ACC112 (cell line): ENCODE data around the gene KBTBD3.
"Not testable (repeated sequence)": the region's sequence is repeated elsewhere in the genome, so short reads cannot be mapped to it uniquely, and the experiment has no call there.

ENCODE experiments used
- H2AFZ ChIP-seq: fragments of 200-600 bp; sonication (generic); one replicate; pipeline ENCODE4 v1.6.0; 2017; ENCODE audit warnings: antibody characterized with exemption, low read length; ENCODE audit not compliant: unreplicated experiment
- H3K27ac ChIP-seq: fragments of 200-600 bp; sonication (generic); 2 replicates; pipeline ENCODE4 v1.5.1; 2014; ENCODE audit warnings: low read depth, mild to moderate bottlenecking, antibody characterized with exemption, low read length, moderate library complexity
- H3K27me3 ChIP-seq: fragments of 200-600 bp; sonication (generic); 2 replicates; pipeline ENCODE4 v1.6.1; 2014; ENCODE audit warnings: mild to moderate bottlenecking, antibody characterized with exemption, low read length, moderate library complexity, mixed read lengths; ENCODE audit not compliant: insufficient read depth
- H3K36me3 ChIP-seq: fragments of 200-600 bp; sonication (generic); 2 replicates; pipeline ENCODE4 v1.6.1; 2016; ENCODE audit warnings: mild to moderate bottlenecking, antibody characterized with exemption, low read length, moderate library complexity, mixed read lengths; ENCODE audit not compliant: insufficient read depth
- H3K4me1 ChIP-seq: fragments of 200-600 bp; sonication (generic); one replicate; pipeline ENCODE4 v1.6.1; 2016; ENCODE audit warnings: low read length, mixed read lengths; ENCODE audit not compliant: insufficient read depth, unreplicated experiment, control insufficient read depth
- H3K4me3 ChIP-seq: fragments of 200-600 bp; sonication (generic); 2 replicates; pipeline ENCODE4 v1.5.1; 2014; ENCODE audit warnings: mild to moderate bottlenecking, low read depth, low read length
- H3K79me2 ChIP-seq: fragments of 200-600 bp; sonication (generic); one replicate; pipeline ENCODE4 v1.6.0; 2016; ENCODE audit warnings: low read length; ENCODE audit not compliant: control insufficient read depth, unreplicated experiment, insufficient read depth

Gene KBTBD3

DNA sequence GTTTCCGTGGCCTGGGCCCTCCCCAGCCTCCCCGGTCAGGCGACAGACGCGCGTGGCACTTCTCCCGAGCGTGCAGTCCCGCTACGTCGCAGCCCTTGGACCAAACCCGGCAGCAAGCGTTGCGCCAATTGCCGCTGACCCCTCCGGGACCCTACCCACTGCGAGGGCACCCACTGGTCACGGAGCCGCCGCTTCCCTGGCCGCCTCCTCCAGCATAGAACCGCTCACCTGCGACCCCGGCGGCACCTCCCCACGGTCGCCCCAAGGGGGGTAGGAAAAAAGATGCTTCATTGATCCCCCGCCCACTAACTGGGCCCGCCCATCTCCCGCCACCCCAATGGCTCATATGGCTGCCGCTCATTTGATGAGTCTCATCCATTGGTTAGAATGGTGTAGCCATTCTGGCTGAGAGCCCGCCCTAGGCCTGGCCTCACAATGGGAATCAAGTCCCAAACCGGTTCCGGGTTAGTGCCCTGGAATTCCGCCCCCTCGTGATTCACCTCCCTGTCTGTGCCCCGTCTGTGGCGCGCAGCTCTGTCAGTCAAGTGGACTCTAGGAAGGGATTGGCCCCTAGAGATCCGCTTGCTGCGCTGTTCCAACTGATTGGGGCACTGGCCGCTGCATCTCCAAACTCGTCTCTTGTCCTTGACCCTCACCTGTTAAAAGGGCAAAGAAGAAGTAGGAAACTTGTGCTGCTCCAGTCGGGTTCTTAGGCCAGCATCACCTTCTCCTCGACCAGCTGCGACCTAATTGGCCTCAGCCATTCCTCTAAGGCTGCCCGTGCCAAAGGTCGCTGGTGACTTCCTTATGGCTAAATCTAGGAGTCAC lies 55.0 kb downstream of the KBTBD3 start, which contains the start of gene MSANTD4:
TSS of gene MSANTD4 (minus strand) at position 274 of the 828 bp plus-strand sequence. CDS start 11,323 bp downstream, outside the sequence.
- Histone ChIP-seq H3K36me3 (peaks cover 8% of the 10 kb centered on the region), H3K4me3 (peak within 1 kb of the TSS; percentile 86), H3K27ac (peak within 1 kb of the TSS; percentile 44; the same call in 1 of the 2 replicates), H3K4me1 (peaks cover 27% of the 10 kb centered on the region), H3K79me2 (peaks cover 33% of the 10 kb centered on the region), H2AFZ (peak within 1 kb of the TSS; percentile 99), H3K27me3 (no peaks in the 10 kb centered on the region)

DNA sequence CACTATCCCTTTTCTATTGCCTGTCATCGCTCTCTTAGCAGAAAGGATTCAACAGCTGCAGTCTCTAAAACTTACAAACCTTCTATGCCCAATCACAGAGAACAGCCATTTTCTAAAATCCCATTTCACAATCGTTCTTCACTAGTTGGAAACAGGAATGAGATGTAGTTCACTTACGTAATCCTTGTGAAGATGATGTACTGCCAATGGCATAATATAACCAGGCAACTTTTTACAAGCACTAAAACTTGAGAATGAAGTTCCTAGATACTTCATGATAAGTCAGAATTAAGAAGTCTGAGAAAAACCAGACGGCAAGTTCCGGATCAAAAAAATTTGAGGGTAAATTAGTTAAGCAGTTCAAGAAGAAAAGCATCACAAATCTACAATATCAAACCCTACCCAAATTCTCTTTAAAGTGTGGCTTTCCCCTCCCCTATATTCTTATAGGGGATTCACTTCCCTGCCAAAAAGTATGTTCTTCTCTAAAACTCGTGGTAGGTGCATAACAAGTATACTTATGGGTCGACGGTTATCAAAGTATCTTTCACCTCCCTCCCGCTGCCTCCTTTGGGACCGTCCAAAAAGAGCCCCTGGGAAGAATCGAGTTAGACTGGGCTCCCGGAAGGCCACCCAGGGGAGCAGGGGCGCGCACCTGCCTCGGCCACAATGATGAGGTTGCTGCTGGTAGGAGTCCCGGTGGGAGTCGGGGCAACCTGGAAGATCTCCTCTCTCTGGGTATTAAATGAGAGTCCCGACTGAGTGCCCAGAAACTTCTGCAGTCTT lies 55.8 kb downstream of the KBTBD3 start:
- Histone ChIP-seq H3K79me2 (peaks cover 41% of the 10 kb centered on the region), H3K36me3 (peaks cover 8% of the 10 kb centered on the region), H3K27ac (peak overlapping the region; percentile 0; the same call in 1 of the 2 replicates), H3K4me3 (peak overlapping the region; percentile 86), H3K27me3 (no peaks in the 10 kb centered on the region), H3K4me1 (peaks cover 27% of the 10 kb centered on the region), H2AFZ (peak overlapping the region; percentile 90)

DNA sequence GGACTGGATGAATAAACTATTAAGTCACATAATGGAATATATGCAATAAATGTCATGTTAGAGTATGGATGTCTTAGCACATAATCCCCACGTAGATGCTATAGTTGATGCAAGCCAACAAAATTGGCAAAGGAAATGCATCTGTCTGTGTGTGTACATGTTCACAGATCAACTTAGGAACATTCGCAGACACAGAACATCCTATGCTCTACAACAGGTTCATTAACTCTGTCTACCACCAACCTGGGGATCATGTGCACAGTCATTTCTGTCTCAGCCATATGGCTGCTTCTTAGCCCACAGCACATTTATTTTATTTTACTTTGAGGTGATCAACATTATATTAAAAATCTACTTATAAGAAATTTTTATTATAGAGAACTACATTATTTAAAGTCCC lies 60.1 kb downstream of the KBTBD3 start:
- Histone ChIP-seq H3K27me3 (no peaks in the 10 kb centered on the region), H3K79me2 (peaks cover 59% of the 10 kb centered on the region), H3K4me1 (peaks cover 38% of the 10 kb centered on the region), H3K27ac (no peak overlapping the region), H3K4me3 (no peak overlapping the region), H3K36me3 (peaks cover 8% of the 10 kb centered on the region), H2AFZ (no peak overlapping the region)

DNA sequence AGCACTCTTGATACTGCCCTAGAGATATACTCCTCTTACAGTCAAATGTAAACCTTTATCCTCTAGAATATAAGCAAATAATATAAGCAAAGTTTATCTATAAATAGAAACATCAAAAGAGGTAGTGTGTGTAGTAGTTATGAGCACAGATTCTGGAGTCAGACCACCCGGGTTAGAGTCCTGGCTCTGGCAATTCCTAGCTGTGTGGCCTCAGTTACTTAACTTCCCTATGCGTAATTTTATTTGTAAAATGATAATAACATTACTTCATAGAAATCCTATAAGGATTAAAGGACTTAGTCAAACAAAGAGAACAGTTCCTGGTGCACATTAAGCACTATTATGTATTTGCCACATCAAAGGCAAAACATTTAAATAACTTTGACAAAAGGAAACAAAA lies 62.1 kb downstream of the KBTBD3 start:
- H2AFZ ChIP-seq = no peak overlapping the region
- no peak overlapping the region for H3K27ac ChIP-seq
- H3K4me1 ChIP-seq = peaks cover 40% of the 10 kb centered on the region
- no peak overlapping the region for H3K4me3 ChIP-seq
- H3K79me2 ChIP-seq = peaks cover 52% of the 10 kb centered on the region
- peaks cover 23% of the 10 kb centered on the region for H3K36me3 ChIP-seq
- H3K27me3 ChIP-seq = no peaks in the 10 kb centered on the region

DNA sequence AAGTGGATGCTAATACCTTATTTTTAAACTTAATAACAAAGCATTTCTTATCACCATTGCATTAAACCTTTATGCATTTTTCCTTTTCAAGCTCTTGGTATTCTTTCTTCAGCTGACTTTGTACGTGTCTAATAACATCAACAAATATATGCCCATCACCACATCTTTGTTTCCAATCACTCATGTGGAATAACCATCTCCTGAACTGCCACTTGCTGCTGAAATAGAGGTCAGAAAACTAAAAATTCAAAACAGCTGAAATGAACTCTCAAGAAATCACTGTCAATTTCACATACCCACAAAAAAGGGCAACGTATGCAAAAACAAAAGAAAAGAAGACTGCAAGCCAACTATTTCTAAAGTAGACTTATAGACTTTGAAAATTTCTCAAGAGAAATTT lies 62.5 kb downstream of the KBTBD3 start:
- H2AFZ ChIP-seq = no peak overlapping the region
- H3K4me3 ChIP-seq = no peak overlapping the region
- H3K36me3 ChIP-seq = peaks cover 23% of the 10 kb centered on the region
- H3K27me3 ChIP-seq = no peaks in the 10 kb centered on the region
- peaks cover 47% of the 10 kb centered on the region for H3K79me2 ChIP-seq
- H3K4me1 ChIP-seq = peaks cover 35% of the 10 kb centered on the region
- H3K27ac ChIP-seq = no peak overlapping the region

DNA sequence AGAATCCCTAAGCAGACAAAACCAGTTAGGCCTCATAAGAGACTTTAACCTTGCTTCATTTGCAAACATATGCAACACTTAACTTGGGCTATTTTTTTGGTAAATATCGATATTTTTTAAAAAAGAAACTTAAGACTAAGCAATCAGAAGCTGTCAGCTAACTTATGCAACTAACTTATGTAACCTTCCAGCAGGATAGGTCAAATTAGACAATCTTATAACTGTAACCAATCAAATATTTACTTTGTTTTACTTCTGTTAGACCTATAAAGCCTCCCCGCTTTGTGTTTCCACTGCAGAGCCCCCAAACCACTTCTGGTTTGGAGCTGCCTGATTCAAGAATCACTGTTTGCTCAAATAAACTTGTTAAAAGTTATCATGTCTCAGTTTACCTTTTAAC lies 63.1 kb downstream of the KBTBD3 start:
- H2AFZ ChIP-seq = no peak overlapping the region
- peaks cover 43% of the 10 kb centered on the region for H3K79me2 ChIP-seq
- H3K4me1 ChIP-seq = peaks cover 32% of the 10 kb centered on the region
- H3K4me3 ChIP-seq = no peak overlapping the region
- H3K36me3 ChIP-seq = peaks cover 25% of the 10 kb centered on the region
- H3K27me3 ChIP-seq = no peaks in the 10 kb centered on the region
- no peak overlapping the region for H3K27ac ChIP-seq

DNA sequence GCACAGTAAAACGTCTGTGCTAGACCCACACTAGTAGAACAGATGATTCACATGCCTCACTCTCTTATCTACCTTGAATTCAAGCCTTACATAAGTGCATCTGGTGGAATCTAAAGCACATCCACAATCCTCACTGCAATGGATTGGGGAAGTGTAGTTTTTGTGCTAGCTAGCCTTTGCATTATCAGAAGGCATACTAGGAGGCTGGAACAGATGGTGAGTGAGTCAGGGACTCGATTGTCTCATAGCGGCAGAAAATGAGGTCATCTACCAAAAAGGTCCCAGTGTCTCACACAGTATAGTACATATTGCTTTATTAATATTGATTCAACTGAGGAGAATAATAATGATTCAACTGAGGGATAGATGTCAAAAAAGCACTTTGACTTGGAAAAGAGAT lies 64.4 kb downstream of the KBTBD3 start:
- H3K4me3 ChIP-seq = no peak overlapping the region
- H3K4me1 ChIP-seq = peaks cover 22% of the 10 kb centered on the region
- no peak overlapping the region for H2AFZ ChIP-seq
- peaks cover 35% of the 10 kb centered on the region for H3K79me2 ChIP-seq
- peaks cover 38% of the 10 kb centered on the region for H3K36me3 ChIP-seq
- peak overlapping the region; percentile 54 for H3K27ac ChIP-seq
- H3K27me3 ChIP-seq = no peaks in the 10 kb centered on the region

DNA sequence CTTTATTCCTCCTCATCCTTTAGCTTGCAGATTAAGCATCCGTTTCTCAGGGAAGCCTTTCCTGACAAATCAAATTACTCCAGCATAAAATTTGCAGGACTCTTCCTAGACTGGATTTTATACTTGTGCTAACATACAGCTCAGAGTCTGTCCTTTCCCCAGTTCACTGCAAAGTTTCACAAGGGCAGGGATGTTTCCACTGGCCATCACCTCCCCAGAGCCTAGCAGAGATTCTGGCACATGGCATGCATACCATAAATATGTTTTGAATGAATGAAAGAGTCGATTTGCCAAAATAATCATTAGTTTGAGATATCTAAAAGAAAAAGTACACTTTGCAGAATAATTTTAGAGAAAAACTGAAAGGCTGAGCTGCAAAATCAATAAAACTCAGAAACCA lies 65.7 kb downstream of the KBTBD3 start:
- Histone ChIP-seq H3K79me2 (peaks cover 28% of the 10 kb centered on the region), H3K27me3 (no peaks in the 10 kb centered on the region), H3K4me3 (no peak overlapping the region), H3K27ac (no peak overlapping the region), H3K36me3 (peaks cover 49% of the 10 kb centered on the region), H2AFZ (no peak overlapping the region), H3K4me1 (peaks cover 22% of the 10 kb centered on the region)

DNA sequence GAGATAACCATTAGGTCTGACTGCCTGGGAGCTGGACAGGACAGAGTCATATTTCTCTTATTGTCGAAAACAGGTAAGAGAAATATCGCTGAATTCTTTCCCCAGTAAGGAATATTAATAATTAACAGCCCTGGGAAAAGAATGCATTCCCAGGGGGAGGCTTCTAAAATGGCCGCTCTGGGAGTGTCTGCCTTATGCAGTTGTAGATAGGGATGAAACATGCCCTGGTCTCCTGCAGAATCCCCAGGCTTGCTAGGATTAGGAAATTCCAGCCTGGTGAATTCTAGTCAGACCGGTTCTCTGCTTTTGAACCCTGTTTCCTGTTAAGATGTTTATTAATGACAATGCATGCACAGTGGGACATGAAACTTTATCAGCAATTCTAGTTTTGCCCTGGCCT lies 74.1 kb downstream of the KBTBD3 start:
- not testable (repeated sequence) for H3K79me2 ChIP-seq

DNA sequence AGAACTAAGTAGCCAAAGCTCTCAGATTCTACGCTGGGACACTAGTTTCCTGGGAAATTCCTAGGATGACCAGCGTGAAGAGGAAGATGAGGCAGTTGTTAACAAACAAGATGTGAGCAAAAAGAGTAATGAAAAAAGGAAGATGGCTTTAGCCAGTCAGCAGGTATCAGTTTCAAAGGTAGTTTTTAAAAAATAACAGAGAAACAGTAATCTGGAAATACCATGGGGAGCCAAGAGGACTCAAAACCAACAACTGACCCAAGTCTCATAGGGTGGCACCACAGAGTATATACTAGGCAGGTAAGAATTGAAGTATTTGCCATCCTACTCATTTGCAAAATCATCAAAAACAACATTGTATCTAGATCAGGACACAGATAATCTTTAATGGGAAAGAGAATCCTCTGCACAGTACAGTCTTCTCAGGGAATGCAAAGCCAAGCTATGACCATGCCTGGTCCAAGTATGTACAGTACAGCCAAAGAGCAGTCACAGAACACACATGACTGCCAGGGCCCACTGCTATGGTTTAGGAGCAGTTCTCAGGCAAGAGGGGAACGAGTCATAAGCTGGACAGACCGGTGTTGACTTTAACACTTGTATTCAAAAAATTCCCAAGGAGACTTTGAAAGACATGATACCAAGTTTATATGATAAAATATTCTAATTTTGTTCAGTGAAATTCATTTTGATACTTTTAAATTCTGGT lies 75.7 kb downstream of the KBTBD3 start:
- H3K27me3 ChIP-seq = no peaks in the 10 kb centered on the region

More for the DNA sequence above, 74.1 kb downstream of the KBTBD3 start:
- not testable (repeated sequence) for H3K27me3 ChIP-seq, H3K4me3 ChIP-seq, H3K27ac ChIP-seq, H3K4me1 ChIP-seq, H2AFZ ChIP-seq
- peaks cover 31% of the 10 kb centered on the region for H3K36me3 ChIP-seq

More for the DNA sequence above, 75.7 kb downstream of the KBTBD3 start:
- Histone ChIP-seq H2AFZ (no peak overlapping the region), H3K79me2 (no peaks in the 10 kb centered on the region), H3K27ac (no peak overlapping the region), H3K4me3 (no peak overlapping the region), H3K36me3 (peaks cover 17% of the 10 kb centered on the region), H3K4me1 (no peaks in the 10 kb centered on the region)
